ENCODE measurements around the gene CSPG4.
"Not testable (repeated sequence)": the region's sequence is repeated elsewhere in the genome, so short reads cannot be mapped to it uniquely, and the experiment has no call there.

The CSPG4 gene

GRCh38 chr15:75687486-75688277 is 25.0 kb downstream of the CSPG4 start:
- DNase-seq (ENCODE audit: low read depth, low spot score) = no peak

- DNase-seq (ENCODE audit: low read depth, low spot score) = peak; percentile 85
Measured at GRCh38 chr15:75686212-75686642, 26.4 kb downstream of the CSPG4 start.

- no peak for DNase-seq (ENCODE audit: low read depth, low spot score)
Measured at GRCh38 chr15:75685195-75685594, 27.5 kb downstream of the CSPG4 start.

- peak; percentile 41 for DNase-seq (ENCODE audit: low read depth, low spot score)
Measured at GRCh38 chr15:75684648-75685047, 28.0 kb downstream of the CSPG4 start.

- DNase-seq (ENCODE audit: low read depth, low spot score) = peak; percentile 95
Measured at GRCh38 chr15:75683646-75684312, 28.9 kb downstream of the CSPG4 start.

- no peak for DNase-seq (ENCODE audit: low read depth, low spot score)
Measured at GRCh38 chr15:75682181-75683135, 30.2 kb downstream of the CSPG4 start.

GRCh38 chr15:75680007-75680789 is 32.5 kb downstream of the CSPG4 start:
- no peak for DNase-seq (ENCODE audit: low read depth, low spot score)

GRCh38 chr15:75678324-75678690 is 34.3 kb downstream of the CSPG4 start:
- not testable (repeated sequence) for DNase-seq (ENCODE audit: low read depth, low spot score)

- DNase-seq (ENCODE audit: low read depth, low spot score) = no peak
Measured at GRCh38 chr15:75677465-75678323, 35.0 kb downstream of the CSPG4 start.

GRCh38 chr15:75676688-75677464 is 35.8 kb downstream of the CSPG4 start:
- DNase-seq (ENCODE audit: low read depth, low spot score) = no peak

GRCh38 chr15:75675579-75676404 is 36.9 kb downstream of the CSPG4 start:
- DNase-seq (ENCODE audit: low read depth, low spot score) = no peak

- DNase-seq (ENCODE audit: low read depth, low spot score) = no peak
Measured at GRCh38 chr15:75674366-75674765, 38.3 kb downstream of the CSPG4 start.

GRCh38 chr15:75673426-75674235 is 39.0 kb downstream of the CSPG4 start:
- DNase-seq (ENCODE audit: low read depth, low spot score) = no peak

GRCh38 chr15:75672646-75673425 is 39.8 kb downstream of the CSPG4 start:
- DNase-seq (ENCODE audit: low read depth, low spot score) = peak; percentile 90

- peak; percentile 40 for DNase-seq (ENCODE audit: low read depth, low spot score)
Measured at GRCh38 chr15:75671730-75672602, 40.7 kb downstream of the CSPG4 start.

GRCh38 chr15:75669879-75670212 is 42.8 kb downstream of the CSPG4 start:
- DNase-seq (ENCODE audit: low read depth, low spot score) = no peak

Data from ELF-1 (cell line).